Hematopoietic multipotent progenitor cell treated with erythropoietin and hydrocortisone succinate and interleukin-3 and kit ligand, for 15 days (in vitro differentiated cells): Measurements from ENCODE around the gene TMEM235.

ENCODE experiments used
- DNase-seq: peaks from one replicate; pipeline ENCODE4 v3.0.0-alpha.2; 2015; ENCODE audit warnings: low spot score

Gene TMEM235

DNA sequence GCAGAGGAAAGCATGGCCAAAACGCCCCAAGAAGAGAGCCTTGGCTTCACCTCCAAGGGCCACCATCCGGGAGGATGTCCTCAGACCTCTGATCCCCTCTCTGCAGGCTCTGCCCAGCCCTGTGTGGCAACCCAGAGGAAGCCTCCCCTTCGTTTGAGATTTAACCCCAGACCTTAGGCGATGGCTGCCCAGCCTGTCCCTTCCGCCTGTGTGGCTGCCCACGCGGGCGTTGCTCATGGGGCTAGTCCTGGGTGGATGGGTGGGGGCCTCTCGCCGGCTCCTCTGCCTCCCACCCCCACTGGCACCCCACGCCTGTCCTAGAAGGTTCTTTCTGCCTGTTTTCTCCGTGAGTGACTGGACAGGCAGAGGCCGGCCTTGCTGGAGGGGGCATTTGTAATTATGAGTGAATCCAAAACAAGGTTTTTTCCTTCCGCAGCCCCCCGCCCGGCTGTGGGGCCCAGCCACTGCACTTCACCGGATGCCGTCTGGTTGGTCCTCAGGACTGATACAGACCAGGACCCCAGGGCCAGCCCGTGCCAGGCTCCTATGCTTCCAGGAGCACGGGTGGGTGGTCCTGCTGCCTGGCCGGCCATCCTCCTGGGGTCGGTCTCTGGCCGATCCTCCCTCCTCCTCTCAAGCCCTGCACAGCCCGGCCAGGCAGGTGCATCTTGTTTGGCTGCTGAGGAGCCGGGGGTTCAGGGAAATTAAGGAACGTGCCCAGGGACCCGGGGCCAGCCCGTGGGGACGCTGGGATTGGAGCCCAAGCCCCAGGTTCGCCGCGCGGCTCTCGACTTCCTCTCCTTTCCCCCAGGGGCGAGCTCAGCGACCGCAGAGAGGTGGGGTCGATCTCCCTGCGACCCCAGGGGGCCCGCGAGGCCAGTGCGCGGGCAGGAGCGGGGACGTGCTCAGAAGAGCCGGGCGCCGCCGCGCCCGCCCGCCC is at the start of gene TMEM235:
Gene TMEM235 (plus strand): TSS at position 636 of the 940 bp plus-strand sequence. CDS start 393 bp downstream, outside the sequence.
- DNase-seq: no peak

DNA sequence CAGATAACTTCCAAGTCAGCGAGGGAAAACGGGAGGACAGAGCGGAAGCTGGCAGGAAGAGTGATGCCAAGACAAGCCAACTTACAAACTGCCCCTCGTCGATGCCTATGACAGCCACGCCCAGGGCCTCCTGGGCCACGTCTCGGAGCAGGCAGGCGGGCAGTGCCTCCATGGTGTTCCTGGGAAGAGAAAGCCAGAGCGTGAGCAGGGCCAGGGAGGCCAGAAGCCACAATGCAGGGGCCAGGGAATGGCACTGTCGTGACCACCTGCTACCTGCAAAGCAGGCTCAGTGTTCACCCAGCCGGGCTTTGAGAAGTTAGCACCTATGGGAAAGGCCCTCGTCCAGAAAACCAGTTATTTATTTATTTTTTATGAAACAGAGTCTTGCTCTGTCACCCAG is 48.9 kb upstream of the TMEM235 start:
- no peak for DNase-seq

- DNase-seq: no peak
These were observed 47.5 kb upstream of the TMEM235 start for GRCh38 chr17:78183916-78184315.

DNA sequence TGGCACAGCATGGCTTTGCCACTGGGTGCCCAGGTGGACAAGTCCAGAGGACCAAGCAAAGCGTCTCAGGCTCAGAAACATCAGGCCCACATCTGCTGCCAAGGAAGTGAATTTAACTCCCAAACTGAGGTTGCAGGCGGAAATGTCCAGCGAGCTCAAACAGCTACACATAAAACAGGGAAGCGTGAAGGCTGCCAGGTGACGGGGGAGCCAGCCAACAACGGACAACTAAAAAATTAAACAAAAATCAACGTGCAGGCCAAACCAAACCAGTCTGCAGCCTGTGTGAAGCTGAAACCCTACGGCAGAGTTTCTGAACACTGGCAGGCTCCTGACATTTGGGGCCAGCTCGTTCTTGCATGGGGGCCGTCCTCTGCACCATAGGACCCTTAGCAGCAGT is 47.1 kb upstream of the TMEM235 start:
- no peak for DNase-seq

GRCh38 chr17:78184868-78185267 is 46.6 kb upstream of the TMEM235 start:
- no peak for DNase-seq

GRCh38 chr17:78185981-78186691 is 45.3 kb upstream of the TMEM235 start:
- DNase-seq: peak; percentile 27

- DNase-seq: peak; percentile 96
These were observed 44.5 kb upstream of the TMEM235 start, which contains the start of the genes AFMID and TK1 for GRCh38 chr17:78186692-78187595. AFMID (plus strand) TSS chr17:78187362; CDS start chr17:78187371, 9 bp downstream. TK1 (minus strand) TSS chr17:78187052; CDS start chr17:78186994, 58 bp downstream.

- no peak for DNase-seq
These were observed 34.7 kb upstream of the TMEM235 start for GRCh38 chr17:78196716-78197115.

DNA sequence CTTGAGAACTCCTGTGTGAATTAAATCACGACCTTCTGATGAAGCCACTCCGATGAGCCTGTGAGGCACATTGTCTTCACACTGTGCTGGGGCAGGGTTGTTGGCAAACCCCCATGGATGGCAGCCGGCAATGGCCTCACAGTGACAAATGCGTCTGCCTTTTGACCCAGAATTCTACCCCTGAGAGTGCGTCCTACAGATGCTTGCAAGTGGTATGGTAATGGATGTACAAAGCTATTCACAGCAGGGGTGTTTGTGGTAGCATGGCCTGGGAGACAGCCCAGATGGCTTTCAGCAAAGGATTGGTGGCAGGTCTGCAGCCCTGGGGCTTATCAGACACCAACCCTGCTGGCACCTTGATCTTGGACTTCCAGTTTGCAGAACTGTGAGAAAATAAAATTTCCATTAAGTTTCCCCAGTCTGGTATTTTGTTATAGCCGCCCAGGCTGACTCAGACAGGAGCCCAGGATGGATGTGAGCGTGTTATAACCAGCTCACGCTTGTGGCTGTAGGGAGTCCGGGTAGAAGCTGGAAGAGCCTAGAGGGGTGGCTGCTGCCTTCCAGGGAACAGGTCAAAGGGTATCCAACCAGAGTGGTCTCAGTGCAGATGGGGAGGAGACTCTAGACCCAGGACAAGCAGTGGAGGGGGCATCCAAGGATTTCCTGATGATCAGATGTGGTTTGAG is 34.1 kb upstream of the TMEM235 start:
- no peak for DNase-seq

GRCh38 chr17:78200451-78200850 is 31.0 kb upstream of the TMEM235 start:
- no peak for DNase-seq

DNA sequence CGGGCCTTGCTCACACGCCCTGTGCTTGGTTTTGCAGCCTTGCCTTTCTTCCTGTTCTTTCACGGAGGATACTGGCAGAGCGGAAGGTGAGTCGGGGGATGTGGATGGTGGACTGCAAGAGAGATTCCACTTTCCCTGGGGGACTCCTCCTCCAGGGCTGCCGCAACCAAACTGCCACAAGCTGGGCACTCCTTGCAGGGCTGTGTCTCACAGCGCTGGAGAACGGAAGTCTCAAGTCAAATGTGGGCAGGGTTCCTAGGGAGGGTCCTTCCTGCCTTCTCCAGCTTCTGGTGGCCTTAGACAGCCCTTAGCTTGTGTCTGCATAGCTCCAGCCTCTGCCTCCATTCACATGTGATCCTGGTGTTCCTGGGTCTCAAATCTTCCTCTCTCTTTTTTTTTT is 28.8 kb upstream of the TMEM235 start:
- DNase-seq: no peak

DNA sequence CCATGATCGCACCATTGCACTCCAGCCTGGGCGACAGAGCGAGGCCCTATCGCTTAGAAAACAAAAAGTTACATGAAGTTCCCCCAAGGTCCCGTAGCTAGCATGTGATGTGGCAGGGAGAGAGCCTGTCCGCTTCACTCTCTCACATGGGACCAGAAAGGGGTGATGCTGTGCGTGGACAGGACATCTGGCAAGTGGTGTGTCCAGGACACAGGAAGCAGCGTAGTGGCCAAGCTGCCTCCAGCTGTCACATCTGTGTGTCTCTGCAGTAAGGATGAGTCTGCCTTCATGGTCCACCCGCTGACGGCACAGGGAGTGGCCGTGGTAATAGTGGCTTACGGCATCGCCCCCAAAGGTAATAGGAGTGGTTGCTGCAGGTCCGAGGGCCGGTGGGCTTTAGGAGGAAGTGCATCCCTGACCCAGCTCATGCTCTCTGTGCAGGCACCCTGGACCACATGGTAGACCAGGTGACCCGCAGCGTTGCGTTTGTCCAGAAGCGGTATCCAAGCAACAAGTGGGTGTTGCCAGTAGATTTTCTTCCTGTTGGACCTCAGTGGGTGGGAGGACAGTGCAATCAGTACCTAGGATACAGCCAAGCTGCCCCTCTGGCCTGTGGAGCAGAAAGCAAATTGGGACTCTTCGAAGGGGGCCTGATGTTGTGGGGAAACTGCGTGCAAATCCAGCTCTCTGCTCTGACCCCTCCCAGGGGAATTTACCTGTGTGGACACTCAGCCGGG is 26.9 kb upstream of the TMEM235 start:
- DNase-seq: no peak

GRCh38 chr17:78205124-78205775 is 26.2 kb upstream of the TMEM235 start:
- DNase-seq: no peak

GRCh38 chr17:78206298-78206697 is 25.1 kb upstream of the TMEM235 start:
- DNase-seq: no peak

GRCh38 chr17:78208486-78208885 is 22.9 kb upstream of the TMEM235 start:
- DNase-seq: no peak

DNA sequence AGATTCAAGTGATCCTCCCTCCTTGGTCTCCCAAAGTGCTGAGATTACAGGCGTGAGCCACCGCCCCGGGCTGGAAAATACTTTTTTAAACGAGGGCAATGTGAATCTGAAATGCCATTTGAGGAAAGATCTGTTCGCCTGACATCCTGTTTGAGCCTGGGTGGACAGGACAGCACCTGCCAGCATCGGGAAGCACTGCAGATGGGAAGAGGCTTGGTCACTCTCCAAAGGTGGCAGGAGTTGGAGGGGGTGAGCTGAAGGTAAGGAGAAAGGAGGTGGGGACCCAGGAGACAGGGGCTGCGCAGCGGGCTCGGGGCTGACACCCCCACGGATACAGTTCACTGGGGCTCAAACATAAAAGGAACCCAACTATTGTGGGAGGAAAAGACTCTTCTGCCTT is 21.3 kb upstream of the TMEM235 start:
- no peak for DNase-seq

DNA sequence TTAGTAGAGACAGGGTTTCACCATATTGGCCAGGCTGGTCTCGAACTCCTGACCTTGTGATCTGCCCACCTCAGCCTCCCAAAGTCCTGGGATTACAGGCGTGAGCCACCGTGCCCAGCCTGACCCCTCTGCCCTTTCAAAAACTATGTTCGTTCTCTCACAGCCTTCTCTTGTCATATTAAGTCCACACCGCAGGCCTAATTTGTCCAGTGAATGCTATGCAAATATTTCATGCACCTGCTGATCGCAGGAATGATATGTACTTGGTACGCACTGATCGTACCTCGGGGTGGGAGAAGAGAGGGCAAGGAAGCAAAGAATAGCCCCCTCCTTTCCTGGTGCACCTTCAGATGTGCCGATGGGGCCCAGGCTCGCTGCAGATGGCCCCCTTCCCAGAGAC is 20.4 kb upstream of the TMEM235 start:
- no peak for DNase-seq

DNA sequence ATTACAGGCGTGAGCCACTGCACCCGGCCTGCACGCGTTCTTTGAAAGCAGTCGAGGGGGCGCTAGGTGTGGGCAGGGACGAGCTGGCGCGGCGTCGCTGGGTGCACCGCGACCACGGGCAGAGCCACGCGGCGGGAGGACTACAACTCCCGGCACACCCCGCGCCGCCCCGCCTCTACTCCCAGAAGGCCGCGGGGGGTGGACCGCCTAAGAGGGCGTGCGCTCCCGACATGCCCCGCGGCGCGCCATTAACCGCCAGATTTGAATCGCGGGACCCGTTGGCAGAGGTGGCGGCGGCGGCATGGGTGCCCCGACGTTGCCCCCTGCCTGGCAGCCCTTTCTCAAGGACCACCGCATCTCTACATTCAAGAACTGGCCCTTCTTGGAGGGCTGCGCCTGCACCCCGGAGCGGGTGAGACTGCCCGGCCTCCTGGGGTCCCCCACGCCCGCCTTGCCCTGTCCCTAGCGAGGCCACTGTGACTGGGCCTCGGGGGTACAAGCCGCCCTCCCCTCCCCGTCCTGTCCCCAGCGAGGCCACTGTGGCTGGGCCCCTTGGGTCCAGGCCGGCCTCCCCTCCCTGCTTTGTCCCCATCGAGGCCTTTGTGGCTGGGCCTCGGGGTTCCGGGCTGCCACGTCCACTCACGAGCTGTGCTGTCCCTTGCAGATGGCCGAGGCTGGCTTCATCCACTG is 17.3 kb upstream of the TMEM235 start, which contains the start of gene BIRC5:
Gene BIRC5 (plus strand): TSS at position 238 of the 690 bp plus-strand sequence. CDS start 64 bp downstream, at position 302.
- peak; percentile 92 for DNase-seq

DNA sequence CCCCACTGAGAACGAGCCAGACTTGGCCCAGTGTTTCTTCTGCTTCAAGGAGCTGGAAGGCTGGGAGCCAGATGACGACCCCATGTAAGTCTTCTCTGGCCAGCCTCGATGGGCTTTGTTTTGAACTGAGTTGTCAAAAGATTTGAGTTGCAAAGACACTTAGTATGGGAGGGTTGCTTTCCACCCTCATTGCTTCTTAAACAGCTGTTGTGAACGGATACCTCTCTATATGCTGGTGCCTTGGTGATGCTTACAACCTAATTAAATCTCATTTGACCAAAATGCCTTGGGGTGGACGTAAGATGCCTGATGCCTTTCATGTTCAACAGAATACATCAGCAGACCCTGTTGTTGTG is 16.7 kb upstream of the TMEM235 start:
- DNase-seq: peak; percentile 11
